Upper lobe of right lung (tissue), 1 donor: ENCODE data around the gene ANAPC5. TPM values are rescaled to one million over a fixed set of nuclear protein-coding genes. Genes with fewer than 3 reads are reported as not detected.

Experiments
- ATAC-seq: fragments of 200-7000 bp; cut with Tn5 transposase; one replicate; pipeline ENCODE4 v1.9.1; 2020; ENCODE audit warnings: mild to moderate bottlenecking, moderate library complexity
- DNase-seq: peaks from one replicate; pipeline ENCODE4 v3.0.0-alpha.2; 2020
- H3K27ac ChIP-seq: fragments of 200-600 bp; one replicate; pipeline ENCODE4 v1.8.0; 2022
- H3K27me3 ChIP-seq: fragments of 200-600 bp; one replicate; pipeline ENCODE4 v1.8.0; 2022; ENCODE audit warnings: mild to moderate bottlenecking
- H3K36me3 ChIP-seq: fragments of 200-600 bp; one replicate; pipeline ENCODE4 v1.8.0; 2022
- H3K4me1 ChIP-seq: fragments of 200-600 bp; one replicate; pipeline ENCODE4 v1.8.0; 2022
- H3K4me3 ChIP-seq: fragments of 200-600 bp; one replicate; pipeline ENCODE4 v1.8.0; 2022; ENCODE audit warnings: mild to moderate bottlenecking
- H3K9me3 ChIP-seq: fragments of 200-600 bp; one replicate; pipeline ENCODE4 v1.8.0; 2022
- intact Hi-C: fragments of 100-400 bp; cut with DNase I; formaldehyde crosslinking; loops from one replicate; pipeline ENCODE4 v1.11.0; 2022
- total RNA-seq: library from RNA; stranded (reverse); fragmentation: NEBNext Ultra II Directional; extraction: Animal tissue kit (Norgen Biotek cat#: 25700); gene quantifications from one replicate; pipeline ENCODE4 v1.2.1, GENCODE V29; 2021
- TF ChIP-seq, protein P1 (sequence below): fragments of 200-600 bp; IDR thresholded peaks from one replicate; pipeline ENCODE4 v1.8.0; 2022; ENCODE audit warnings: antibody characterized with exemption
- donor health status: DM: no; HTN: yes; CAD: no; lungs with severe emphysema.

The ANAPC5 gene
- total RNA-seq, 1 donor from 2014 or later, result 83.8 TPM

DNA sequence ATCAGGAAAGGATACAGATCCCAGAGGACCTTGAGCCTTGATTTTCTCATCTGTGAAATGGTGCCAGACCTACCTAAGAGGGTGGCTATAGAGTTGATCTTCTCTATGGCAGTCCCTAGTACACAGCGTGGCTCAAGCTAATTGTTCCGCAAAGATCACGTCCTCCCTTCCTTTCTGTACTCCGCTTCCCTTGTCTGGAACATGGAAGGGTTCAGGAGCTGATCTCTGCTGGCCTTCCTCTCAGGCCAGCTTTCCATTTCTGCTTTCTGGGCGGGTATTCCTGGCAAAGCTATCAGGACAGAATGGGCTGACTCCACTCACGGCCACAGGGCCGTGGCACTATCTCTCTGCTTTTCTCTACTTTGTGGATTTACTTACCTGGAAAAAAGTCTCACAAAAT lies 62.2 kb downstream of the ANAPC5 start:
- peaks cover 27% of the 10 kb centered on the region for H3K4me1 ChIP-seq
- no peaks in the 10 kb centered on the region for H3K9me3 ChIP-seq
- peak overlapping the region; percentile 48 for H3K27ac ChIP-seq
- H3K4me3 ChIP-seq, result no peak overlapping the region
- no peak for DNase-seq
- ATAC-seq, result no peak
- intact Hi-C loops, result no loop called here
- TF ChIP-seq, protein P1, sequence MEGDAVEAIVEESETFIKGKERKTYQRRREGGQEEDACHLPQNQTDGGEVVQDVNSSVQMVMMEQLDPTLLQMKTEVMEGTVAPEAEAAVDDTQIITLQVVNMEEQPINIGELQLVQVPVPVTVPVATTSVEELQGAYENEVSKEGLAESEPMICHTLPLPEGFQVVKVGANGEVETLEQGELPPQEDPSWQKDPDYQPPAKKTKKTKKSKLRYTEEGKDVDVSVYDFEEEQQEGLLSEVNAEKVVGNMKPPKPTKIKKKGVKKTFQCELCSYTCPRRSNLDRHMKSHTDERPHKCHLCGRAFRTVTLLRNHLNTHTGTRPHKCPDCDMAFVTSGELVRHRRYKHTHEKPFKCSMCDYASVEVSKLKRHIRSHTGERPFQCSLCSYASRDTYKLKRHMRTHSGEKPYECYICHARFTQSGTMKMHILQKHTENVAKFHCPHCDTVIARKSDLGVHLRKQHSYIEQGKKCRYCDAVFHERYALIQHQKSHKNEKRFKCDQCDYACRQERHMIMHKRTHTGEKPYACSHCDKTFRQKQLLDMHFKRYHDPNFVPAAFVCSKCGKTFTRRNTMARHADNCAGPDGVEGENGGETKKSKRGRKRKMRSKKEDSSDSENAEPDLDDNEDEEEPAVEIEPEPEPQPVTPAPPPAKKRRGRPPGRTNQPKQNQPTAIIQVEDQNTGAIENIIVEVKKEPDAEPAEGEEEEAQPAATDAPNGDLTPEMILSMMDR, result no peak
- no peaks in the 10 kb centered on the region for H3K27me3 ChIP-seq
- no peaks in the 10 kb centered on the region for H3K36me3 ChIP-seq

DNA sequence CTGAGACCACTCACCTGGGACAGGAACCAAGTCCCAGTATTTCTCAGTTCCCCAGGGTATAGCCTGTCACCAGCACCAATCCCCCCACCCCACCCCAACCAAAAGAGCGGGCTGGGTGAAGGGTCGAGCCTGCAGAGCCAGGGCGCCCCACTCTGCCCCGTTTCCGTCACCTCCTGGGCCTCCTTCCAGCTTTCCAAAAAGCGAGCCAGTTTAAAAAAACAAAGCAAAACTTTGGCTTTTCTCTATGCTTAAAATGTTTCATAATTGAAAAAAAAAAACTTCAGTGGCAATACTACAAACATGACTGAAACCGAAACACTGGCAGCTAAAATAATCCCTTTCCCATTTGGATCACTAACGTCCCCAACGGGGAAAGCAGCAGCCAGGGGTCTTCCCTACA lies 63.2 kb downstream of the ANAPC5 start:
- DNase-seq, result peak; percentile 49
- no peaks in the 10 kb centered on the region for H3K9me3 ChIP-seq
- H3K36me3 ChIP-seq, result no peaks in the 10 kb centered on the region
- H3K27me3 ChIP-seq, result no peaks in the 10 kb centered on the region
- TF ChIP-seq, protein P1, result no peak
- intact Hi-C loops, result no loop called here
- ATAC-seq, result no peak
- no peak overlapping the region for H3K4me3 ChIP-seq
- peak overlapping the region; percentile 48 for H3K27ac ChIP-seq
- H3K4me1 ChIP-seq, result peaks cover 25% of the 10 kb centered on the region

DNA sequence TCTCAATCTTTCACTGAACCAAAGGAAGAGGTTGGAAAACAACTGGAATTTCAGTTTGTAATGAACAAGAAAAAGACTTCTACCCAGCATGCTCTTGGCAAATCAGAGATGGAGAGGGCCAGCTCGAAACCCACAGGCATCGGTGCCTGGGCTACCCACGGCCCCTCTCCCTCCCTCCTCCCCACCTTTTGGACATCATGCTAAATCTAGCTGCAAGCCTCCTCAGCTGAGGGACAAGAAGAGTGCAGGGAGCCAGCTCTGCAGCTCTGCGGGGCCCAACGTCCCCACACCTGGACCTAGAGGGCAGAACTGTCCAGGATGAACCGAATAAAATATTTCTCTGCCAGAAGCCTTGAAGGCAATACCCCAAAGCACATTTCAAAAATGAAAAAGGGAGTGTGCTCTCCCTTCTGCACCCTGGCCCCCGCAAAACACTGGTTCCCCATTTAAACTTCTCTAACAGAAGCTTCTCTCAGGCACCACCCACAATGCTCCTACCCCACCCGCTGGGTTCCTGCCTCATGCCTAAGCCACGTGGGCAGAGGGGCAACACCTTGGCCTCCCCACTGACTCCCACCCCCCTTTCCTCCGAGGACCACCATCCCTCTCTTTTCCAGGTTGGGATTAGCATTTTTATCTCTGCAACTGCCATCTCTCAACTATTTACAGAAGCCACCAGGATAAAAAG lies 63.9 kb downstream of the ANAPC5 start:
- DNase-seq (peak; percentile 66), ATAC-seq (peak; percentile 74)
- intact Hi-C loops, result no loop called here
- H3K4me3 ChIP-seq, result no peak overlapping the region
- H3K27me3 ChIP-seq, result no peaks in the 10 kb centered on the region
- no peaks in the 10 kb centered on the region for H3K36me3 ChIP-seq
- TF ChIP-seq, protein P1, result no peak
- peak overlapping the region; percentile 48 for H3K27ac ChIP-seq
- no peaks in the 10 kb centered on the region for H3K9me3 ChIP-seq
- peaks cover 25% of the 10 kb centered on the region for H3K4me1 ChIP-seq

DNA sequence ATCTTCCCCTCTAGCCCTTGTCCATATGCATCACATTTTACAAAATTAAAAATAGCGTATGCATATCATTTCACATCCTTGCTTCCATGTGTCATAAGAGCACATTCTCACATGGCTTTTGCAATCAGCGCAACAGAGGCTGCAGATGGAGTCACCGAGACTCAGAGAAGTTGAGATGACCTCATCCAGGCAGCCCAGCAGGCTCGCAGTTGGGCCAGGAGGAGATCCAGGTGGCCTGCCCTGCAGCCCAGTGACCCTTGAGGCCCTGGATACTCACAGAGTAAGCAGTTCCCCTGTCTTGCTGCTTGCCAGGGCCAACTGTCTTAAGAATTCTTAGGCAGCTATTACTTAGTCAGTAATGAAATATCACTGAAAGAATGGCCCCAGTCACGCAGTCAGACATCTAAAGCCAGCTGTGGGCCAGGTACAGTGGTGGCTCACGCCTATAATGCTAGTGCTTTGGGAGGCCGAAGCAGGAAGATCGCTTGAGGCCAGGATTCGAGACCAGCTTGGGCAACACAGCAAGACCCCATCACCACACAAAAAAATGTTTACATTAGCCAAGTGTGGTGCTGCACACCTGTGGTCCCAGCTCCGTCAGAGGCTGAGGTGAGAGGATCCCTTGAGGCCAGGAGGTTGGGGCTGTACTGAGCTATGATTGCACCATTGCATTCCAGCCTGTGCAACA lies 64.8 kb downstream of the ANAPC5 start:
- no peaks in the 10 kb centered on the region for H3K27me3 ChIP-seq
- ATAC-seq (peak; percentile 37), DNase-seq (no peak)
- no peaks in the 10 kb centered on the region for H3K9me3 ChIP-seq
- TF ChIP-seq, protein P1, result no peak
- H3K4me1 ChIP-seq, result peaks cover 25% of the 10 kb centered on the region
- H3K4me3 ChIP-seq, result no peak overlapping the region
- no peak overlapping the region for H3K27ac ChIP-seq
- intact Hi-C loops, result no loop called here
- no peaks in the 10 kb centered on the region for H3K36me3 ChIP-seq

- DNase-seq (no peak), ATAC-seq (no peak)
- no peaks in the 10 kb centered on the region for H3K27me3 ChIP-seq
- no peak overlapping the region for H3K4me3 ChIP-seq
- peaks cover 25% of the 10 kb centered on the region for H3K4me1 ChIP-seq
- intact Hi-C loops, result no loop called here
- H3K9me3 ChIP-seq, result no peaks in the 10 kb centered on the region
- peak overlapping the region; percentile 24 for H3K27ac ChIP-seq
- H3K36me3 ChIP-seq, result no peaks in the 10 kb centered on the region
- TF ChIP-seq, protein P1, result no peak
These were observed 66.4 kb downstream of the ANAPC5 start for GRCh38 chr12:121285856-121286255.
